Brain pericyte (primary cell): ENCODE measurements around the gene PI4K2A.

Experiments used
- DNase-seq: peaks from one replicate; pipeline ENCODE4 v3.0.0-alpha.2; 2012; ENCODE audit warnings: low read depth, low spot score

PI4K2A gene

DNA sequence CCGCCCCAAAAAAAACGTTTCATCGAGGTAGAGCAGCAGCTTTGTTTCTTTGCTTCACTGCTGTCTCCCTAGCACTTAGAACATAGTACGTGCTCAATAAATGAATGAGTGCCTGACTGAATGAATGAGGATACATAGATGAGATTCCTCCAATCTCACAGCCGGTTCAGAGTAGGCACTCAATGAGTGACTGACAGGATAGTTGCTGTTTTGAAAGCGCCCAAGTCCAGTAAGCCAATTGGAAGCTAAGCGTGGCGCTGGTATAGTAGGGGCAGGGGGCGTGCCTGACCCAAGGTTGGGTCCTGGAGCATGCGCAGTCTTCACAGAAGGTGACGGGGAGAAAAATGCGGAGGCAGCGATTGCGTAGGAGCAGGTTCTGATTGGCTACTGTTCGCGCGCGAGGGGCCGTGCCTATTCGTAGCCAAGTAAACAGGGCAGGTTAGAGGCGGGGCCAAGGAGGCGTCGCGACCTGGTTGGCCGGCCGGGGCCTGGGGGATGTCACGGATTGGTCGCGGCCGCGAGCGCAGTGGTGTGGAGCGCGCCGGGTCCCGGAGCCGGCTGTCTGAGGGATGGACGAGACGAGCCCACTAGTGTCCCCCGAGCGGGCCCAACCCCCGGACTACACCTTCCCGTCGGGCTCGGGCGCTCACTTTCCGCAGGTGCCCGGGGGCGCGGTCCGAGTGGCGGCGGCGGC, at the start of gene PI4K2A:
Gene PI4K2A (plus strand): TSS at position 498 of the 694 bp plus-strand sequence. CDS start 72 bp downstream, at position 570.
- DNase-seq: peak; percentile 98

DNA sequence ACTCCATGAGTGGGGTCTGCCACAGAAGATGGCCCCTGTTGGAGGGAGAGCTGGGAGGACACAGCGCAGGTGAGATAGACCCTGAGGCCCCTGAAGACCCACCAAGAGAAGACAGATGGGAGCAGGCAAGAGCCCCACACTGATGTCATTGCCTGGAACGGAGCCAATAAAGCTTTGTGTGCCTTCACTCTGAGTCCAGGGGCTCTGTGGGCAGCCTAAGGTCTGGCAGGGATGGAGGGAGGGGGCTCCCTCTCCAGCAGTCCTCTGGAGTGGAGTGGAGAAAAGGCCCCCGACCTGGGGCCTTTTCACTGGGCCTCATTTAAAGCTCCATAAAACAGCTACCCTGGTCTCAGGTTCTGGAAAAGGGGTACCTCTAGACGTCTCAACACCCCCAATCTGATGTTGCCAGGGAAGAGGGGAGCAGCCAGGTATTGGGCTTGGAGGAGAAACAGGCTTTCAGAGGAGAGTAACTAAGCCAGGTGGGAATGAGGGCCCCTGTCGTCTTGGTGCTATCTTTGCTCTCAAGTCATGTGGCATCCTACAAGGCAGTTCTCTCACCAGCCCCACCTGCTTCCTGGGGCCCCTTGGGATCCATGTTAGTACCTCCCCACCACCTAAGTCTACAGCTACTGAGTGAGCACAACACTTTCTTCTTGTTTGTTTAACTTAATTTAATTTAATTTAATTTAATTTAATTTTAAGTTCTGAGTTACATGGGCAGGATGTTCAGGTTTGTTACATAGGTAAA, 49.5 kb upstream of the PI4K2A start:
- DNase-seq: no peak

DNA sequence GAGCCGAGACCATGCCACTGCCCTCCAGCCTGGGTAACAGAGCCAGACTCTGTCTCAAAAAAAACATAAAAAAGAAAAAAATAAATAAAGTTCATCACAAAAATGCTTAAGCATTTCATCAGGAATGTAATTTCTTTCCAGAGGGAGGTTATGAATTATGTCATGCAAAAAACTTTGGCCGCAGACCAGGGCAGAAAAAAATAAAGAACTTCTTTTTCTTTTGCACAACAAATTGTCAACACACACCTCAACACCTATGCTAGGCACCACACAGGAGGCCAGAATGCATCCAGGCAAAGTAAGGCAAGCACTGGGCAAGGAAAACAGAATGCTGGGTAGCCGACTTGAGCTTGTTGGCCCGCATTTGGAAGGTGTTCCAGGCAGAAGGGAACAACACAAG, 47.0 kb upstream of the PI4K2A start:
- no peak for DNase-seq

DNA sequence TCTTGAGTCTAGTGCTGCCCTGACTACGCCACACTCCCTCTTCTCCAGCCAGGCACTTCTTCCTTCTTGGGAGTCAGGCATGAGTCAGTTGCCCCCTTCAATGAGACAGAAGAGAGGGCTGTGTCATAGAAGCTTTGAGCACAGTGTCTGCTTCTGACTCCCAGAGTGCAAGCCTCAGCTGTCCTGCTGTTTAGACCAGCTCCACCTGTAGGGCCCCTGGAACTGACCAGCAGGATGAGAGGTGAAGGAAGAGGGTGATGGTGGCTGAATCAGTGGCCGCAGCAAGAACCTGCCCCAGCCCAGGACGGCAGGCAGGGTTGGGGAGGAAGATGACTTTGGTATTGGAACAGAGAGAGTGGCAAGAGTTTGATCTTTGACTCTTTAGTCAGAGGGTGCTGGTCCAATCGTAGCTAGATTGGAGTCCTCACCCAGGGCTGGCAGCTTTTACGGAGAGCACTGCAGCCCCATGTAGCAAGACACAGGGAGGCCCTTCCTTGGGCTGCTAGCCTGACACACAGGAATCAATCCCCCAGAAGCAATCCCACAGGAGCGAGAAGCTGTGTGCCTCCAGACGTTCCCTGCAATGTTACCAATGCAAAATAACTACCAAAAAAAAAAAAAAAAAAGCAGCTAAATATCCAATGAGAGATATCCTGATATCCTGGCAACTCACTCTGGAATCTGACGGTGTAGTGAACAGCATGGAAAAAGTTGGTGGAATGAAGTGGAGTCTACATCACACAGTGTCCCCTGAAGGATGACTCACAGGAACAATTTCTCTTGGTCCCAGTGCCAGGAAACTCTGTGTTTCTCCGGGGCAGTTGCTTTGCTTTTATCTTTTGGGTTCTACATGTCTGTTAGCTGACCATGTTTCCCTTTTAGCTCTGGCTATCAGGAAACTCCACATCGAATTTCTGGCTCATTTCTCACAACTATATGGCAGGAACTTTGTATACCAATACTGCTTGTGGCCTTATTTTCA, 44.1 kb upstream of the PI4K2A start:
- DNase-seq: no peak

DNA sequence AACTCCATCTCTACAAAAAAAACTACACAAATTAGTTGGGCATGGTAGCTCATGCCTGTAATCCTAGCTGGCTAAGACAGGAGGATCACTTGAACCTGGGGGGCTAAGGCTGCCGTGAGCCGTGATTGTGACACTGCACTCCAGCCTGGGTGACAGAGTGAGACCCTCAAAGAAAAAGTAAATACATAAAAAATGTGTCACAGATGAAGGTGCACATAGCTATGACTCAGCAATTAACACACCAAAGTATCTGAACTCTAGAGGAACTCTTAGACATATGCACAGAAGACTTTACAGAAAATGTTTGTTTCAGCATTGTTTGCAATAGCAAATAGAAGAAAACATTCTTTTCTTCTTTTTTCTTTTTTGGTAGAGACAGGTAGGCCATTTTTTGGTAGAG, 42.7 kb upstream of the PI4K2A start:
- DNase-seq: no peak

DNA sequence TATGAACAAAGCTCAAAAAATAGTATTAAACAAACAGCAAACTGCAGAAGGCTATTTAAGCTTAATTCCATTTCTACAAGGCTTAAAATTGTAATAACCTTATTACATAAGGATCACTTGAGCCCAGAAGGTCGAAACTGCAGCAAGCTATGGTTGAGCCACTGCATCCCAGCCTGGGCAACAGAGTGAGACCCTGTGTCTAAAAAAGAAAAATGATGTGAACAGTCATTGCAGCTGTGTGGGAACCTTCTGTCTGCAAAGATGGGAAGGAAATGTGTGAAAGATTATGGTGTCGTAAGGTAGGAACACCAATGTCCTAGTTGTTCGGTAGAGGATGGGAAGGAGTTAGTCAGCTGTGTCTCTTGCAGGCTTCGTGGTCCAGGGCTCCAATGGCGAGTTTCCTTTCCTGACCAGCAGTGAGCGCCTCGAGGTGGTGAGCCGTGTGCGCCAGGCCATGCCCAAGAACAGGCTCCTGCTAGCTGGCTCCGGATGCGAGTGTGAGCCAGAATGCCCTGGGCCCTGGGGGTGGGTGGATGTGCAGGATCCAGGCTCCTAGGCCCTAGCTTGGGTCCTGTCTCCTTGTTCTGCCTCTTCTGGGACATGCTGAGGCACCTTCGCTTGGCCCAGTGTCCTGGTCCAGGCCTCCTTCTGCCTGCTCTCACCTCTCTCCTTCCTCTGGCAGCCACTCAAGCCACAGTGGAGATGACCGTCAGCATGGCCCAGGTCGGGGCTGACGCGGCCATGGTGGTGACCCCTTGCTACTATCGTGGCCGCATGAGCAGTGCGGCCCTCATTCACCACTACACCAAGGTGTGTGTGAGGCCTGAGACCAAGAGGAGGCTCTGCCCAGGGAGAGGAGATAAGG, 41.8 kb upstream of the PI4K2A start:
- DNase-seq: no peak

DNA sequence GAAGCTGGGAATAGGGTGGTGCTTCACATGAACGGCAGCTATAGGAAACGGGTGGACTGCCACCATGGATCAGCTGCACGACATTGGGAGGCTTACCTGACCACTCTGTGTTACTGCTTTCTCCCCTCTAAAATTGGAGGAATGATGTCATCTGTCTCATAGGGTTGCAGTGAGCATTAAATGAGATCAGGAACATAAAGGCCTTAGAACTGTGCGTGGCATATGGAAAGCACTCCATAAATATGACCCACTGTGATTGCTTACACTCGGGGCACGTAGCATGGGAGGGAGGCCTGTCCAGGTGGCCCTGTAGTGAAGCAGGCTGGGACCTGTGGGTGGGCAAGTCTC, 41.2 kb upstream of the PI4K2A start:
- no peak for DNase-seq

DNA sequence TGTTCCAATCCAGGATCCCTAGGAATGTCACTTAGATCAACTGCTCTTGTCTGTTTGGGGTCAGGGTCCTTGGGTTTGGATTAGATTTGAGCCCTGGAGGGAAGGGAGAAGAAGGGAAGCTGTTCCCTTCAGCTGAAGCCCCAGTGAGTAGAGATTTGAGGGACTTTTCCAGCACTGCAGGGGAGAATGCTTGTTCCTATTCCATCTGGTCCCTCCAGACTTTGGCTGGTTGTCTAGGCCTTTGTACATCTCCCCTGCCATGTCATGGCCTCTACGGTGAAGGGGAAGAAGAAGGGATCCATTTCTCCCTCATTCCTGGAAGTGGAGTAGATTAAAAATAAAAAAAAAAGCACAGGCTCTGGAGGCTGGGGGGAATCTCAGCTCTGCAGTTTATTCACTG, 39.9 kb upstream of the PI4K2A start:
- no peak for DNase-seq

DNA sequence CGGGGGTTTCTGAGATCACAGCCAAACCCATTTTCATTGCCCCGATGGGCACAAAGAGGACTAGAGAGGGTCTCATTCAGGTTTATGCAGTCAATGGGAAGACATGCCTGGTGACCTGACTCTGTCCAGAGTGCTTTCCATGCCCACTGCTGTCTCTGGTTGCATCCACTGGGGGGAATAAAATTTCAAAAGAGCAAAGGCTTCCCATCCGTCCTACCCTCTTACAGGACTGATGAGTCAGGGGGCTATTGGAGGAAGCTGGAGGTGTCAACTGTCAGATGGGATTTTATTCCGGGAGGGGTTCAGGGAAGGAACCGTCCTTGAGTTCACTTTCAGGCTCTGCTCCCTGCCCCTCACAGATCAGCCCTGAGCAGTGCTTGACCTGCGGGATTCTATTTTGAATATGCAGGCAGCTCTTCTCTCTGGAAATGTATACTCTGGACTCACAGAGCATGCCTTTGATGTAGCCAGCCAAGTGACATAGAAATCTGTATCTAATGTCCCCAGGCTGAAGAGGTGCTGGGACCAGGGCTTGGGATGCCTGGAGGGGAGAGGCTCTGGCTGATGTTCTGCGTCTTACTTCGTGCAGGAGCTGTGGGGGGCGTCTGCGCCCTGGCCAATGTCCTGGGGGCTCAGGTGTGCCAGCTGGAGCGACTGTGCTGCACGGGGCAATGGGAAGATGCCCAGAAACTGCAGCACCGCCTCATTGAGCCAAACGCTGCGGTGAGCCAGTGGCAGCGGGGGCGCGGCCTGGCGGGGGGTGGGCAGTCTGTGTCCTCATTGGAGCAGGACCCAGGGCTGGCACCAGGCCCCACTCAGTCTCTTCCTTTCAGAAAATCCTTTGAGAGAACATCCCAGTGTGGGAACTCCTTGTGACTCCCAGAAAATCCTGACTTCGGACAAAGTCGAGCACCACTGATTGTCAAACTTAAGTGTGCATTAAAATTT, 38.9 kb upstream of the PI4K2A start:
- no peak for DNase-seq

DNA sequence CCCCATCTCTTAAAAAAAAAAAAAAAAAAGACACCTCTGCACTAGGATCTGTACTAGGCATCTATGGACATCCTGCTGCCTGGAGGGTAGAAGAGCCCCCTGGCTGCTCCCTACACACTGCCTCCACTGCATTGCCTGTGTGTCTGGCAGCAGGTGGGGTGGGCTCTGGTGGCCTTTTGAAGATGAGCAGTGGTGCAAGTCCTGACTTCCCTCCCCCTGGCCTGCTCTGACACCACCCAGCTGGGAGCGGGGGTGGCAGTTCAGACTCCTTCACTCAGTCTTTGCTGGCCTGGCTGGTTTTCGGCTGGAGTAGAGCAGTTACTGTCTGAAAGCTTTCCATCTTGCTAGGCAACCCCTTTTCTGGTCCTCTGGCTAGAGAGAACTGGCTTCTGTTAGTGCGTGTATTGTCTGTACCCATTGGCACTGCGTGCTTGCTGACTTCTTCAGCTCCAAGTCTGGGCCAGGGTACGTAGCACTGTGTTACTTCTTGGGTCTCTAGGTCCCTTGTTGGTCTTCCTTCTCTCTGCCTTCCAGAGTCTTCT, 33.3 kb upstream of the PI4K2A start:
- DNase-seq: no peak

DNA sequence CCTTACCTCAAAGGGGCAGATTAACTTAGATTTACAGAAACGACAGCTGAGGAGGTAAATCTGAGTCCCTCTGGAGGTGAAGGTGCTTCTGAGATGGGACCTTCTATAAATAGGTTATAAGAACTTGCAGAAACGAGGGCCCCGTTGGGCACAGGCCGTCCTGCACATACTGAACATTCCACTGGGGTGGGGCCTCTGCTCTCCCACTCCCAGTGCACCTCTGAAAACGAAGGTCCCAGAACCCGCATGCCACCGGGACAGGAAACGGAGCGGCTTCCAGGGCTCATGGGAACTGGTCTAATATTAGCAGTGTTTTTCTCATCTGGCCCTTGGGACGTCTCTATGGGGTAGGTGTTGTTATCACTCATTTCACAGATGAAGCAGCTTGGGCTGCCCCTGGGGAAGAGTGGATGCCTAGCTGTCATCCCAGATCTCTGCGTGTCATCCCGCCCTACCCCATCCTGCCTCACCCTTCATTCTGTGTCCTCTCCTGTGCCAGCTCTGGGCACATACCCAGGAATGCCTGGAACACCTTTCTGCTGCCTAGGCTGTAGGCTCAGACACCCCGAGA, 31.4 kb upstream of the PI4K2A start:
- no peak for DNase-seq

DNA sequence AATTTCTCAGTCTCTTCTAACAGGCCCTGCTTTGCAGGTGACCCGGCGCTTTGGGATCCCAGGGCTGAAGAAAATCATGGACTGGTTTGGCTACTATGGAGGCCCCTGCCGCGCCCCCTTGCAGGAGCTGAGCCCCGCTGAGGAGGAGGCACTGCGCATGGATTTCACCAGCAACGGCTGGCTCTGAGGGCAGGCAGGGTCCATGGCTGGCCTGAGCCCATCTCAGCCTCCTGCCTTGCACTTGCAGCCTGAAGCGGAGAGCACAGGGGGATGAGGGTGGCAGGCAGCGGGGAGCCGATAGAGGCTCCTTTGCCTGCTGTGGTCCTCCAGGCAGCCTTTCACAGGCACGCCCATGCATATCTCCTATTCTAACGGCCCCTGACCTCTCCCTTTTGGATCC, 29.0 kb upstream of the PI4K2A start:
- DNase-seq: no peak

DNA sequence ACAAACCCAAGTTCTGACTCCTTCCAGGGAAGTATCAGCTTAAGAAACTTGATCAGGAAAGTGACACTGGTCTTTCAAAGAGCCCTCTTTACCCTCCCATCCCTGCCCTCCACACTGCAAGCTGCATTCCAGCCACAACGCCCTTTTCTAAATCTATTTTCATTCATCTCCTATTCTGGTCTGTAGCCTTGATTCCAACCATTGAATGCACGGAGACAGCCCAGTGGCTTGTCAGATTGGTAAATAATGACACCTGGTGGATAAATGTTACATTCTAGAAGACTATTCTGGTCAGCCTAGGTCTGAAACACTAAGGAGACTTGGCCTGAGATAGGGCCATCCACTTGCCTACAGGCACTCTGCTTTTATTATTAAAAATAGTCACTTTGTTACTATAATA, 28.1 kb upstream of the PI4K2A start:
- no peak for DNase-seq

DNA sequence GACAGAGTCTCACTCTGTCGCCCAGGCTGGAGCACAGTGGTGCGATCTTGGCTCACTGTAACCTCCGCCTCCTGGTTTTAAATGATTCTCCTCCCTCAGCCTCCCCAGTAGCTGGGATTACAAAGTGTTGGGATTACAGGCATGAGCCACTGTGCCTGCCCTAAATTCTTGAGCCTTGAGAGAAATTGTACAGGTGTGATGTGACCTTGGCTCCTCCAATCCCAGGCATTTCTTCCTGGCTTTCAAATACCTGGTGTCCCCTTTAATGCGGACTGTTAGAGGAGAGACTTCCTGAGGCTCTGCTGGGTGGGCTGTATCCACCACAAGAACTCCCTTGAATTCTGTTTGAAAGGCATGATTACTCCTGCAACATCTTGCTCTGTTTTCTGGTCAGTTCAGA, 22.2 kb upstream of the PI4K2A start:
- no peak for DNase-seq

DNA sequence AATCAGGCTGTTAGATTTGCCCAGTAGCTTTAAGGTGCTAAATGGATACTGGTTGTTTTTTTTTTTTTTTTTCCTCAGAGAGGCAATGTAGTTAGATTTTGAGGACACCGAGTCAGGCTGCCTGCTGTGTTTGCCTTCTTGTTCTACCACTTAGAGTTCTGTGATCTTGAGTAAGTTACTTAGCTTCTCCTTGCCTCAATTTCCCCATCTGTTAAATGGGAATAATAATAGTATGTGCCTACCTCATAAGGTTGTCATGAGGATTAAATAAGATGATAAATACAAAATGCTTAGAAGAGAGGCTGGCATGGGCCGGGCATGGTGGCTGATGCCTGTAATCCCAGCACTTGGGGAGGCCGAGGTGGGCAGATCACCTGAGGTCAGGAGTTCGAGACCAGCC, 21.7 kb upstream of the PI4K2A start:
- DNase-seq: no peak

DNA sequence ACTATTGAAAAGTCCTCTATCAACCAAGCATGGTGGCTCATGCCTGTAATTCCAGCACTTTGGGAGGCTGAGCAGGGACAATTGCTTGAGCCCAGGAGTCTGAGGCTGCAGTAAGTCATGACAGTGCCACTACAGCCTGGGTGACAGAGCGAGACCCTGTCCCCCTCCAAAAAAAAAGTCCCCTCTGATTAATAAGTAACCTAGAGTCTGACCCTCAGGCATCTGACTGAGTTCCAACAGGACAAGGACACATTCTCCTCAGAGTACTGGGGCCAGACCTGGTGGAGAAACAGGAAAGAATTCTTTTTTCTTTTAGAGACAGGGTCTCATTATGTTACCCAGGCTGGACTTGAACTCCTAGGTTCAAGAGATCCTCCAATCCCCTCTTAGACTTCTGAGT, 17.2 kb upstream of the PI4K2A start:
- DNase-seq: no peak

DNA sequence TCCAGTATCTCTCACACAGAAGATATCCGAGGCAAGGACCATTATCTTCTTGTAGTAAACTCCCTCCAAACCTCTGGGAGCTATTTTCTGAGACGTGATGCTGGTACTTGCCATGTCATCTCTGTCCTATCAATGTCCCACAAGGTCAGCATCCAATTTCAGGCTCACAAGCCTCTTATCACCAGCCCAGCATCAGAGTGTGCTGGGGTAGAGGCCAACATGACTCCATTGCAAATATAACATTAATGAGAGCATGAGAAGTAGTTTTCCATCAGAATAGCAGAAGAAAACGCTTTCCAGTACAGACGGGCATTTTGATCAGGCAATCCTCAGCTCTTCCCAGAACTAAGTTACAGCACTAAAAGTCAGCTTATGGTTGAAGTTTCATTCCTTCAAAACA, 12.7 kb upstream of the PI4K2A start:
- DNase-seq: no peak

DNA sequence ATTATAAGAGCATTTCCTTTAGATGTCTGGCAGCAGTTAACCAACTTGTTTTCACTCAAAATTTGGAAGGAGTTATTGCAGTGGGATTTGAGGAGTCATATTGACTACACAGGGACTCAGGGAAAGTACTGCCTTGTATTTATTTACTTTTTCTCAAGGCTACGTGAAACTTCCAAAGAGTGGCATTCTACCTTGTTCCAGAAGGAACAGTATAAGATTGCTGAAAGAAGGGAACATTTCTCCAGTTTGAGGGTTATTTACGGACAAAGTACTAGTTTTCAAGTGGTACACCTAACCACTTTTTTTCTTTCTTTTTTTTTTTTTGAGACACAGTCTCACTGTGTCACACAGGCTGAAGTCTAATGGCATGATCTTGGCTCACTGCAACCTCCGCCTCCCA, 12.2 kb upstream of the PI4K2A start:
- DNase-seq: no peak

DNA sequence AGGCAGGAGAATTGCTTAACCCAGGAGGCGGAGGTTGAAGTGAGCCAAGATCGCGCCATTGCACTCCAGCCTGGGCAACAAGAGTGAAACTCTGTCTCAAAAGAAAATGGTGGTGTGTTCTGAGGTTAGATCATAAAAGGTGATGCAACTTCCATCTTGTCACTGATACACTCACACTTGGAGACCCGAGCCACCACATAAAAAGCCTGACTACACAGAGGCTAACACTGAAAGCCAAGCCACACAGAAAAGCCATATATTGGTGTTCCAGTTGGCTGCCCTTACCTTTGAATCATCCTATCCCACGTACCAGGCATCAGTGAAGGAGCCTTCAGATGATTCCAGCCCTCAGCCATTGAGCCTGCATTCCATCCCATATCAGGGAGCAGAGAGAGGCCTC, 11.2 kb upstream of the PI4K2A start:
- no peak for DNase-seq

DNA sequence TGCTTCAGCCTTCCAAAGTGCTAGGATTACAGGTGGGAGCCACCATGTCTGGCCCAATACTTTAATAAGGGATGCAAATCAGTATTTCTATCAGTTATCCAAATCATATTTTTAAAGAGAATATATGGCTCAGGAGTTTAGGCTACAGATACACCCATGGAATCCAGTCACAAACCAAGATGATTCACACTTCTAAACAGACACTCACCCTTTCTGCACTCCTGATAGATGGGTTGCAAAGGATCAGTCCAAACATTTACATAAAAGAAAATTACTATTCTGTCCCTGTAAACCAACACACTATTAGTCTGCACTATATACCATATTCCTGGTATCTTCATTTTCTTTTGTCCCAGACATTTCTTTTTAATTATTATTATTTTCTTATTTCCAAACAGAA, 9.4 kb upstream of the PI4K2A start:
- no peak for DNase-seq
